ENCODE results near the gene CTDSP2.

DNA sequence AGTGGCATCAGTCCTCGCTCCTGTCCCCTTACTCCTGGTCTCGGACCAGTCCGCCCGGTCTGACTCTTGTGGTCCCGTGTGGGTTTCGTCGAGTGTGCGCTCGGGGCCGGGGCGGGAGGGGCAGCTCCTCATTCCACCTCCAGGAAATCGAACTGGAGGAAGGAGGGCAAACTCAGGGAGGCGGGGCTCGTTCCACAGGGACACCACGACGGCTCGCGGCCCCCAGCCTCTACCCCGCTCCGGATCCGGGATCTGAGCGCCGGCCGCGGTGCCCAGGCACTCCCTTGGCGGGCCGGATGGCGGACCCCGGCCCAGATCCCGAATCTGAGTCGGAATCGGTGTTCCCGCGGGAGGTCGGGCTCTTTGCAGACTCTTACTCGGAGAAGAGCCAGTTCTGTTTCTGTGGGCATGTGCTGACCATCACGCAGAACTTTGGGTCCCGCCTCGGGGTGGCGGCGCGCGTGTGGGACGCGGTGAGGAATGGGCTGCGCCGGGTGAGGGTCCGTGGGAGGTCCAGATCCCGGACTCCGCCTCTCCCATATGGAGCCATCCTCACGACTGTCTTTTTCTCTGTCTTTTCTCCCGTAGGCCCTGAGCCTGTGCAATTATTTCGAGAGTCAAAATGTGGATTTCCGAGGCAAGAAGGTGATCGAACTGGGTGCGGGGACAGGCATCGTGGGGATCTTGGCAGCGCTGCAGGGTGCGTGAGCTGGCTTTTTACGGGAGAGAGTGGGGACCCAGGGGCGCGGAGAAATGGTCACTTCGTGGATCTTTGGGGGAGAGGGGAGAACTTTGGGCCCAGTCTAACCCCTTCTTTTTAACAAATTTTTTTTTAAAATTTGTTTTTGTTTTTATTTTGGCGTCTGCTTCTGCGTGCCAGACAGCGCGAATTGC is 73.9 kb downstream of the CTDSP2 start, which contains the start of gene EEF1AKMT3:
- TF ChIP-seq ZNF274 (IDR thresholded peaks at IDR 0.05; ENCODE audit: low read depth, low read length), result no peak
- no peak for TF ChIP-seq SUZ12 (IDR thresholded peaks at IDR 0.05; ENCODE audit: extremely low read depth, insufficient read depth, insufficient read length)
- no peak for TF ChIP-seq YY1 (IDR thresholded peaks at IDR 0.05; ENCODE audit: insufficient read depth, insufficient read length)

All from NT2/D1 (cell line).